PFSK-1 (cell line): Measurements from ENCODE around the gene ANKRD33B.

Experiments
- FOXP2 ChIP-seq: optimal IDR thresholded peaks from 2 replicates; pipeline ENCODE3; 2011; ENCODE audit warnings: borderline replicate concordance, control low read depth, inconsistent platforms; ENCODE audit not compliant: insufficient read depth; ENCODE audit errors: extremely low read length, extremely low read depth
- POLR2AphosphoS5 ChIP-seq: IDR thresholded peaks from 2 replicates; pipeline ENCODE4 v1.6.1; 2012; ENCODE audit warnings: low read depth, mild to moderate bottlenecking, control low read depth, low read length, moderate library complexity
- SIN3A ChIP-seq: IDR thresholded peaks from 2 replicates; pipeline ENCODE4 v1.6.1; 2012; ENCODE audit warnings: mild to moderate bottlenecking, low read length, moderate library complexity, borderline replicate concordance; ENCODE audit not compliant: insufficient read depth
- TAF1 ChIP-seq: IDR thresholded peaks from 2 replicates; pipeline ENCODE4 v1.6.1; 2012; ENCODE audit warnings: low read length, control low read depth, borderline replicate concordance; ENCODE audit not compliant: insufficient read depth
- TF ChIP-seq, protein P1 (sequence below), 2 experiments: IDR thresholded peaks; 2 replicates each; pipeline versions ENCODE4 v1.6.1 to v1.8.0; 2011 to 2012; ENCODE audit warnings: low read depth in 2 of 2, low read length in 2 of 2, control low read depth in 1 of 2, inconsistent platforms in 1 of 2, mild to moderate bottlenecking in 1 of 2, moderate library complexity in 1 of 2; ENCODE audit not compliant: insufficient read depth in 1 of 2

DNA sequence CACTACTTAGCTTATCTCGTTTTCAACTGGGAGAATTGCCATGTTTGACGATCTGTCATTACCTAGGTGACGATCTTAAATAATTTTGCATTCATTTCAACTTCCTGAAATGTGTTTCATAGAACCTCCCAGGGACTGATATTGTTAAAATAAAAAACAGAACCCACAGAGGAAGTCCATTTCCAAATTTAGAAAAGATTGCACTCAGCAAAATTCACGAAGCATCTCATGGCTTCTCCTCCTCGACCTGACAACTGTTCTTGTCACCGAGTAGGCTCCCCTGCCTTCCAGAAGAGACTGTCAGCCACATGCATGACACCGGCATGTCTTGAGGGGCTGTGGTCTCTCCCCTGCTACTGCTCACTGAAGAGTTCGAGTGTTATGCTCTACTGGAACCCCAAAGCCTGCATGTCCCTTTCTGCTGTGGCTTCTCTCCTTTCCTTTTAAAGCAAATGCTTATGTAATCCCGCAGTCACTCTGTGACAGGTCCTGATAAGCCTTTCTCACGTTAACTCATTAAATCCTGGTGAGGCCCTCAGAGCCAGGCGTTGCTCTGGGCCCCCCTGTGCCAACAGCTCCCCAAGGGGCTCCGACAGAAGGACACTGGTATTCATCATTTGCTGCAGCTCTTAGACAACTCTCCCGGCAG is 26.8 kb upstream of the ANKRD33B start:
- TF ChIP-seq, protein P1, sequence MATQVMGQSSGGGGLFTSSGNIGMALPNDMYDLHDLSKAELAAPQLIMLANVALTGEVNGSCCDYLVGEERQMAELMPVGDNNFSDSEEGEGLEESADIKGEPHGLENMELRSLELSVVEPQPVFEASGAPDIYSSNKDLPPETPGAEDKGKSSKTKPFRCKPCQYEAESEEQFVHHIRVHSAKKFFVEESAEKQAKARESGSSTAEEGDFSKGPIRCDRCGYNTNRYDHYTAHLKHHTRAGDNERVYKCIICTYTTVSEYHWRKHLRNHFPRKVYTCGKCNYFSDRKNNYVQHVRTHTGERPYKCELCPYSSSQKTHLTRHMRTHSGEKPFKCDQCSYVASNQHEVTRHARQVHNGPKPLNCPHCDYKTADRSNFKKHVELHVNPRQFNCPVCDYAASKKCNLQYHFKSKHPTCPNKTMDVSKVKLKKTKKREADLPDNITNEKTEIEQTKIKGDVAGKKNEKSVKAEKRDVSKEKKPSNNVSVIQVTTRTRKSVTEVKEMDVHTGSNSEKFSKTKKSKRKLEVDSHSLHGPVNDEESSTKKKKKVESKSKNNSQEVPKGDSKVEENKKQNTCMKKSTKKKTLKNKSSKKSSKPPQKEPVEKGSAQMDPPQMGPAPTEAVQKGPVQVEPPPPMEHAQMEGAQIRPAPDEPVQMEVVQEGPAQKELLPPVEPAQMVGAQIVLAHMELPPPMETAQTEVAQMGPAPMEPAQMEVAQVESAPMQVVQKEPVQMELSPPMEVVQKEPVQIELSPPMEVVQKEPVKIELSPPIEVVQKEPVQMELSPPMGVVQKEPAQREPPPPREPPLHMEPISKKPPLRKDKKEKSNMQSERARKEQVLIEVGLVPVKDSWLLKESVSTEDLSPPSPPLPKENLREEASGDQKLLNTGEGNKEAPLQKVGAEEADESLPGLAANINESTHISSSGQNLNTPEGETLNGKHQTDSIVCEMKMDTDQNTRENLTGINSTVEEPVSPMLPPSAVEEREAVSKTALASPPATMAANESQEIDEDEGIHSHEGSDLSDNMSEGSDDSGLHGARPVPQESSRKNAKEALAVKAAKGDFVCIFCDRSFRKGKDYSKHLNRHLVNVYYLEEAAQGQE (IDR thresholded peaks at IDR 0.05; ENCODE audit: insufficient read depth in 1 of 2, low read depth in 2 of 2, low read length in 2 of 2), result no peak
- TF ChIP-seq POLR2AphosphoS5 (no peak), SIN3A (no peak), TAF1 (no peak), FOXP2 (no peak)
